ENCODE measurements around the gene EEF1A2.

The EEF1A2 gene

DNA sequence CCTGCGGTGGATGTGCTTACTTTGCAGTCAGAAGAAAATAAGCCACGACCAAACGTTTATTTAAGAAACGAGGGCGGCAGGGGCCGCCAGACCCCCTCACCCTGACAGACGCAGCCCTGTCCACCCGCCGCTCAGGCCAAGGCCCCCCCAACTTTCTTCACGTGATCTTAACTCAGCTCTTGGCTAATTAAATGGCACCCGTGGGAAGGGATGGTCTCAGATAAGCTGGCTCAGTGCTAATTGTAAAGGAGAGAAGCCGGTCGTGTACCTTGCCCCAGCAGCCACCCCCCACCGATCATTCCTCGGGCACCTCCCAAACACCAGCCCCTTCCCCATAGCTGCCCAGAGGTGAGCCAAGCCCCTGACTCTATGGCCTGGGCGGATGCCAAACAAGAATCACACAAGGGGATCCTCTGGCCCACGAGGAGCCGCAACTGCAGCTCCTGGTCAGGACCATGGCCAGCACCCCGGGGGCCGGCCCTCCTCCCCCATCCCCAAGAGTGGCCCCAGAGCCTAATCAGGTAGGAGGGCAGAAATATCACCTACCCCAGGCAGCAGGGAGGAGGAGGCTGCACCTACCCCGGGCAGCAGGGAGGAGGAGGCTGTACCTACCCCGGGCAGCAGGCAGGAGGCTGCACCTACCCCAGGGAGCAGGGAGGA, 37.6 kb downstream of the EEF1A2 start:
- Mint-ChIP-seq H3K27me3 (ENCODE audit: low read depth) (no peaks in the 10 kb centered on the region), H3K27ac (no peak overlapping the region), H3K4me3 (no peak overlapping the region), H3K4me1 (ENCODE audit: low read depth) (no peaks in the 10 kb centered on the region), H3K9me3 (no peaks in the 10 kb centered on the region), H3K36me3 (ENCODE audit: low read depth) (no peaks in the 10 kb centered on the region)
- DNase-seq (ENCODE audit: low spot score): no peak

GRCh38 chr20:63459070-63459380, 39.9 kb downstream of the EEF1A2 start:
- Mint-ChIP-seq H3K4me1 (ENCODE audit: low read depth) (no peaks in the 10 kb centered on the region), H3K27ac (no peak overlapping the region), H3K36me3 (ENCODE audit: low read depth) (no peaks in the 10 kb centered on the region), H3K9me3 (no peaks in the 10 kb centered on the region), H3K4me3 (no peak overlapping the region), H3K27me3 (ENCODE audit: low read depth) (no peaks in the 10 kb centered on the region)
- DNase-seq (ENCODE audit: low spot score): no peak

DNA sequence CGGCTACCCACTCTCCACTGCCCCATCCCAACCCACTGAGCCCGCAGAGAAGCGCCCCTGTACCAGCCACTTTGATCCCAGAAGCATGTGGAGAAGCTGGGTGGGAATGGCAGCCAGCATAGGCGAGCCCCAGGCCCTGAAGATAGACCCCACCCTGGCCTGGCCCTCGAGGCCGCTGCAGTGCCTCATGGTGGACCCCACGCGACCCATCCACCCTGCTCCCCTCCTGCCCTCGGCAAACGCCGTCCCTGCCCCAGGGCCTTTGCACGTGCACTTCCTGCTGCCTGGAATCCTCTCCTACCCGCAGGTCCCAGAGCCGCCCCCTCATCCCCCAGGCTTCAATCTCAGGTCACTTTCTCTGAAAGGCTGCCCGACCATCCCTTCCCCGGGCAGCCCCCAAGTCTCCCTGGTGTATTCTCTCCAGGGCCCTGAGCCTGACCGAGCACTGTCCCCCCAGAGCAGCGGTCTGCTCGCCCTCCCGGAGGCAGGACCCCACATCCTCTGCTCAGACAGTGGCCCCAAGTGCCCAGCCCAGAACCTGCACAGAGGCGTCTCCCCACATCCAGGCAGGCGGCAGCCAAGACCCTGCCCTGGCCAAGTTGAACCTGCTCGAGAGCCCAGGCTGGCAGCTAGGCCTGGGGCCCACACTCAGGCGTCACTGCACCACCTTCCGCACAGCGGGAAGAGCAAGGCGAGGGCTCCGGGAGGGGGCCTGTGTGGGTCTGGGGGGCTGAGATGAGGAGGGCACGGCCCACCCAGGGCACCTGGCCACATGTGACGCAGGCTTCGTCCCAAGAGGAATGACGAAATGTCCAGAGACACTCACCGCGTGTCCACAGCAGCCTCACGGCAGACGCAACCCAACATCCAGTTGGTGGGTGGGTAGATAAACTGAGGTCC, 40.5 kb downstream of the EEF1A2 start:
- H3K4me3 Mint-ChIP-seq: no peak overlapping the region
- H3K4me1 Mint-ChIP-seq (ENCODE audit: low read depth): no peaks in the 10 kb centered on the region
- H3K9me3 Mint-ChIP-seq: no peaks in the 10 kb centered on the region
- H3K27ac Mint-ChIP-seq: no peak overlapping the region
- H3K36me3 Mint-ChIP-seq (ENCODE audit: low read depth): no peaks in the 10 kb centered on the region
- no peak for DNase-seq (ENCODE audit: low spot score)
- H3K27me3 Mint-ChIP-seq (ENCODE audit: low read depth): peaks cover 5% of the 10 kb centered on the region

DNA sequence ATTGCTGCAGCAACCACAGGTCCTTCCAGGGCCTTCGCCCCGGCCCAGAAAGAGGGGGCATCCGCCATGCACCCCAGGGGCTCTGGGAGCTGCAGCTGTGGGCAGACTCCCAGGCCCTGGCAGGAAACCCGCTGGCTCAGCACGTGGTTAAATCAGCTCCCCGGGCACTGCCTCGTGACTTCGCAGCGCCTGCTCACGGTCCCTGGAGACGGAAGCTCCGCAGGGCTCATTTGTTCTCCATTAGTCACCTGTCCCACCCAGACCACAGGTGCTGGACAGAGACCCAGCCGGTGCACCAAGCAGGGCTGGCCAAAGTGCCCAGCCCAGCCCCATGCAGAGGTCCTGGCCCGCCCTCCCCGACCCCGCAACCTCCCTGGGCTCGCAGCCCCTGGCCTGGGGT, 41.1 kb downstream of the EEF1A2 start:
- DNase-seq (ENCODE audit: low spot score): no peak
- Mint-ChIP-seq H3K27me3 (ENCODE audit: low read depth) (peaks cover 5% of the 10 kb centered on the region), H3K4me3 (no peak overlapping the region), H3K36me3 (ENCODE audit: low read depth) (no peaks in the 10 kb centered on the region), H3K27ac (no peak overlapping the region), H3K9me3 (no peaks in the 10 kb centered on the region), H3K4me1 (ENCODE audit: low read depth) (no peaks in the 10 kb centered on the region)

GRCh38 chr20:63456429-63457284, 42.2 kb downstream of the EEF1A2 start:
- no peaks in the 10 kb centered on the region for H3K36me3 Mint-ChIP-seq (ENCODE audit: low read depth)
- no peak overlapping the region for H3K27ac Mint-ChIP-seq
- no peak for DNase-seq (ENCODE audit: low spot score)
- no peaks in the 10 kb centered on the region for H3K9me3 Mint-ChIP-seq
- no peaks in the 10 kb centered on the region for H3K4me1 Mint-ChIP-seq (ENCODE audit: low read depth)
- no peak overlapping the region for H3K4me3 Mint-ChIP-seq
- peaks cover 5% of the 10 kb centered on the region for H3K27me3 Mint-ChIP-seq (ENCODE audit: low read depth)

DNA sequence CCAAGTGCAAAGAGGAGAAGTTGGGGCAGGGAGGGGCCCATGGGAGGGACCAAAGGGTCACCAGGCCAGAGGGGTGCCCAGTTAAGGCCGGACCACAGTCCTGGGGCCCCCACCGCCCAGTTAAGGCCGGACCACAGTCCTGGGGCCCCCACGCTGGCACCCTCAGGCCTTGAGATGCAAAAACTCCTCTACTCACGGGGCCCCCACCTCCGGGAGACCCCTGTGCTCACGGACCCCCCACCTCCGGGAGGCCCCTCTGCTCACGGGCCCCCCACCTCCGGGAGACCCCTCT, 43.4 kb downstream of the EEF1A2 start:
- Mint-ChIP-seq H3K9me3 (no peaks in the 10 kb centered on the region), H3K4me1 (ENCODE audit: low read depth) (no peaks in the 10 kb centered on the region), H3K4me3 (no peak overlapping the region), H3K36me3 (ENCODE audit: low read depth) (no peaks in the 10 kb centered on the region), H3K27me3 (ENCODE audit: low read depth) (peaks cover 5% of the 10 kb centered on the region), H3K27ac (no peak overlapping the region)
- DNase-seq (ENCODE audit: low spot score): no peak

- Mint-ChIP-seq H3K4me1 (ENCODE audit: low read depth) (no peaks in the 10 kb centered on the region), H3K36me3 (ENCODE audit: low read depth) (no peaks in the 10 kb centered on the region), H3K27me3 (ENCODE audit: low read depth) (peaks cover 5% of the 10 kb centered on the region), H3K27ac (no peak overlapping the region), H3K9me3 (no peaks in the 10 kb centered on the region), H3K4me3 (no peak overlapping the region)
- DNase-seq (ENCODE audit: low spot score): no peak
Observed at GRCh38 chr20:63454731-63455567, 43.9 kb downstream of the EEF1A2 start.

DNA sequence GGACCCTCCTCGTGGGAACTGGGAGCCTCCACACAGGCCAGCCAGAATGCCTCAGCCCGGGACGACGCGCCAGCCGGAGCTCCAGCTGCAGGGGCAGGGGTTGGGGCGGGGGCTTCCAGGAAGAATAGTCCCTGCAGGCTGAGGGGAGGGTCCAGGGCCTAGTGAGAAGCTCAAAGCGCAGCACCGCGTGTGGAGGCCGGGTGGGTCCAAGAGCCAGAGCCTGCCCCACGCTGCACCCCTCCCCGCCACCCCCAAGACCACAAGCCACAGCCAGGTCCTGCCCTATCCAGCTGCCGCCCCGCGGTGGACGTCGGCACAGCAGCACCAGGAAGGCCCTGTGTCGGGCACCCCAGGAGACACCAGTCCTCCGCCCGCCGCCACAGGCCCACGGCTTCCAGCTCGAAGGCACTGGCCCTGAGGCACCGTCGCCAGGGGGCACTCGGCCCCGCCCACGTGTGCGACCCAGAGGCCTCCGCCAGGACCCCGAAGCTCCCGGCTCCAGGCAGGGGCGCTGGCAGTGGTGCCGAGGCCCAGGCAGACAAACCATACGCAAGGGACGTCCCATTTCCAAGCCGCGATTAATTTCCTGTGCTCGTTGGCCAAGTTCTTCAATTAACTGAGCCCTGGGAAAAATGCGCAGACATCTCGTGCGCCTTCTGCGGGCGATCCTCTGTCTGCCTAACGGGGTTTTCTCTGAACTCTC, 45.9 kb downstream of the EEF1A2 start:
- Mint-ChIP-seq H3K9me3 (no peaks in the 10 kb centered on the region), H3K4me1 (ENCODE audit: low read depth) (no peaks in the 10 kb centered on the region), H3K36me3 (ENCODE audit: low read depth) (no peaks in the 10 kb centered on the region), H3K4me3 (no peak overlapping the region), H3K27ac (no peak overlapping the region), H3K27me3 (ENCODE audit: low read depth) (peaks cover 5% of the 10 kb centered on the region)
- DNase-seq (ENCODE audit: low spot score): no peak

GRCh38 chr20:63452341-63452740, 46.5 kb downstream of the EEF1A2 start:
- no peaks in the 10 kb centered on the region for H3K4me1 Mint-ChIP-seq (ENCODE audit: low read depth)
- no peak overlapping the region for H3K4me3 Mint-ChIP-seq
- no peak overlapping the region for H3K27ac Mint-ChIP-seq

DNA sequence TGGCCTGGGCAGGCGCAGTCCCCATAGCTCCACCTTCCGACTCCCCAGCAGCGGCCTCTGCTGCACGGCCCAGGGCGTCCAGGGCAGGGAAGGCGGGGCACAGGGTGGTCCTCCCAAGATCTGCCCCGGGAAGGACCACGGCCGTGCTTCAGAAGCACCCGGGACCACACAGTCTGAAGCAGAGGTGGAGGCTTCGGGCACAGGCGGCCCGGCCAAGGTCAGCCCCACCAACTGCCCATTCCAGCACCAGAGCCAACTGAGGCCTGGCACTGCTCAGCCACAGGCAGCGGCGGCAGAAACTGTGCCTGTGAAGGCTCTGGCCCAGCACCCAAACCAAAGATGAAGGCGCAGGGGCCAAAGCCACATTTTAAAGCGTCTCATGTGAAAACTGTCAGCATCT, 47.1 kb downstream of the EEF1A2 start:
- no peak for DNase-seq (ENCODE audit: low spot score)
- Mint-ChIP-seq H3K27me3 (ENCODE audit: low read depth) (peaks cover 5% of the 10 kb centered on the region), H3K4me1 (ENCODE audit: low read depth) (no peaks in the 10 kb centered on the region), H3K27ac (no peak overlapping the region), H3K9me3 (no peaks in the 10 kb centered on the region), H3K36me3 (ENCODE audit: low read depth) (no peaks in the 10 kb centered on the region), H3K4me3 (no peak overlapping the region)

More at GRCh38 chr20:63452341-63452740, 46.5 kb downstream of the EEF1A2 start:
- no peaks in the 10 kb centered on the region for H3K36me3 Mint-ChIP-seq (ENCODE audit: low read depth)
- no peak for DNase-seq (ENCODE audit: low spot score)
- H3K27me3 Mint-ChIP-seq (ENCODE audit: low read depth): peaks cover 5% of the 10 kb centered on the region
- H3K9me3 Mint-ChIP-seq: no peaks in the 10 kb centered on the region

GRCh38 chr20:63449796-63450730, 48.8 kb downstream of the EEF1A2 start:
- Mint-ChIP-seq H3K4me3 (no peak overlapping the region), H3K36me3 (ENCODE audit: low read depth) (no peaks in the 10 kb centered on the region), H3K9me3 (no peaks in the 10 kb centered on the region), H3K4me1 (ENCODE audit: low read depth) (no peaks in the 10 kb centered on the region), H3K27ac (no peak overlapping the region), H3K27me3 (ENCODE audit: low read depth) (peaks cover 5% of the 10 kb centered on the region)
- DNase-seq (ENCODE audit: low spot score): no peak

DNA sequence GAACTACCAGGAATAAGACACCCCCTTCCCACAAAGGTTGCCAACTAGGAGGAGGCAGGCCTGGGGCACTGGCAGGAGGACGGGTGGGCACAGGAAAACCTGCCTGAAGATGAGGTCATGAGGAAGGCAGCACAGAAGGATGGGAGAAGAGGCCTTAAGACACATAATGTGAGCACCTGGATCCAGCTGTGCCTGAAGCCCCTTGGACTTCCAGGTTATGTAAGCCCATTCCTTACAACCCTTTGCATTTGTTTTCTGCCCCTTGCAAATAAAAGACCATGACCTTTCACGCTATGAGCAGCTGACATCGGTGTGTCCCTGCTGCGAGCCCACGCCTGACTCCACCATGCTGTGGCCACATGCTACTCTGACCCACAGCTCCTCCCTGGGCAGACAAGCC, 49.9 kb downstream of the EEF1A2 start:
- Mint-ChIP-seq H3K4me1 (ENCODE audit: low read depth) (no peaks in the 10 kb centered on the region), H3K27me3 (ENCODE audit: low read depth) (peaks cover 5% of the 10 kb centered on the region), H3K4me3 (no peak overlapping the region), H3K36me3 (ENCODE audit: low read depth) (no peaks in the 10 kb centered on the region), H3K9me3 (no peaks in the 10 kb centered on the region), H3K27ac (no peak overlapping the region)
- no peak for DNase-seq (ENCODE audit: low spot score)
